SK-N-DZ (cell line): Measurements from ENCODE around the gene CRYBG1.
"Not testable (repeated sequence)": the region's sequence is repeated elsewhere in the genome, so short reads cannot be mapped to it uniquely, and the experiment has no call there.

ENCODE experiments used
- DNase-seq: peaks from one replicate; pipeline ENCODE4 v3.0.0-alpha.2; 2015; ENCODE audit warnings: low spot score

Gene CRYBG1

DNA sequence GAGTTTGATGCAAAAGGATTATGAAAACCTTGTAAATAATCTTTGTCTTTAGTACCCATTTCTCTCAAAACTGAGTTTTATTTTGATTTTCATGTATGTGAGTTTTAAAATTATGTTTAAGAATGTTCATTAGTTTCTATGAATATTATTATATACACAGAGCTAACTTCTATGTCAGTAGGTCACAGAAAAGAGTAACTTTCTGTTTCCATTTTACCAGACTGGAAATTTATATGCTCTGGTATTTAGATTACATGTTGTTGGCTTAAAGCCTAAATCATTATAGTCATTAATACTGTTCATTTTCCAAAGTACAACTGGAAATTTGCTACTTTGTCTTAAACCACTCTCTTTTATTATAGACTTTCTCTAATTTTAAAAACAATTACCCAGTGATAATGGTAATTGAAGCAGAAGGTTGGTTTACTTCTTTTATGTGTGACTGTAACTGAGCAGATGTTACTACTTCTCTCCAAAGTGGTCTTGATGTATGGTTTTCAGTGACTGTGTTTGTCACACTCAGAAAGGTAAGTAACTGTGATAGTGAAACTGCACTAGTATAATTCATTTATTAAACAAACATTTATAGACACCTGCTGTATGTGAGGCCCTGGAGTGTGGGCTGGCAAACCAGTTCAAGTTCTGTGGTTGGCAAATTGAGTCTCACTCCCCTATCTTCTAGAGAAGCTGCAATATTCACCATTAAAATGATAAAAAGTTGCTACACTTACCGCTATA, 13.2 kb downstream of the CRYBG1 start:
- no peak for DNase-seq

- no peak for DNase-seq
Measured at GRCh38 chr6:106377061-106377540, 16.6 kb downstream of the CRYBG1 start.

DNA sequence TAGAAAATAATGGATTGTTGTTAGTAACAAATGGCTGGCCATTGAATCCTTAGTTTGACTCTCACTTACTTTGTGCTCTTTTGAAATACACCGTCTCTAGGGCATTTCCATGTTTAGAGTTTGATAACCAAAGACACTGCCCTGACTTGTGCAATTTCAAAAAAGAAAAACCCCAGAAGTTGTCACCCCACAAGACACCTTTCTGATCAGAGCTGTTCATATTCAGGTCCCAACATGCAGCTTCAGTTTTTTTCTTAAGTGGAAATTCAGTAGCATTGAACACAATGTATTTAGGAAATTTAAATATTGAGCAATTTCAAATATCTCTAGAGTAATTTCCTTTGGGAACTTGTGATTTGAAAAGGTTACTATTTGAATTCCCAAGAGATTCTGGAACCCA, 19.4 kb downstream of the CRYBG1 start:
- no peak for DNase-seq

DNA sequence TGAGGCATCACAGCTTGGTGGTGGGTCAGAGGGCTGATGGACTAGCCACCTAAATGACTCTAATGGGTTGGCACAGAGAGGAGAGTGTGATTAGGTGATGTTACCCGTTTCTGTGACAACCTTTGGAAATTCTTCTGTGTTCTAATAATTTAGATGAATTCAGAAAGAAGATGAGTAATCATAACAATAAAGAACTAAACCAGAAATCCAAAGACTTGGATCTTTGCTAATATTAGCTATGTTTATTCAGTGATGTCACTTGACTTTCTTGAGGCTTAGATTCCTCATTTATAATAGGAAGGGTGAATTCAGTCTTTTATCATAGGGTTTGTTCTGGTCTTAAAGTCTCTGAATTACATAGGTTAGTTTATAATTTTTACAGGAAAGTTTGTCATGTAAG, 19.9 kb downstream of the CRYBG1 start:
- DNase-seq: no peak

GRCh38 chr6:106381223-106381622, 20.7 kb downstream of the CRYBG1 start:
- DNase-seq: no peak

- no peak for DNase-seq
Measured at GRCh38 chr6:106381881-106382280, 21.4 kb downstream of the CRYBG1 start.

DNA sequence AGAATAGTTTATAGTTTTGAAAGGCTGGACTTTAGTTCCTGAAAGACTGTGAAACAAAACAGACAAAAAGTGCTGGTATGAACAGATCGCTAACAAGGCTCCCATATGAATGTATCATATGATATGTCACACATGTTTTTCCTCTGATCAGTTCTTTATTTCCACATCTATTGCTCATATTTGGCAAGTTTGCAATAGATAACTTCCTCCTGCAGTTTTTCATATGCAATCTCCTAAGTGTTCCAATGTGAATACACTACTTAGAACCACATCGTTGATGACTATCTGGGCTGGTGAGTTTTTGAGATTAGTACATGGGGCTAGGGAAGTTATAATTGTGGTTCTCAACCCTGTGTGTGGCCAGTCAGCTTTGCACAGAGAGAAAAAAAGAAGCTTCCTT, 23.1 kb downstream of the CRYBG1 start:
- no peak for DNase-seq

DNA sequence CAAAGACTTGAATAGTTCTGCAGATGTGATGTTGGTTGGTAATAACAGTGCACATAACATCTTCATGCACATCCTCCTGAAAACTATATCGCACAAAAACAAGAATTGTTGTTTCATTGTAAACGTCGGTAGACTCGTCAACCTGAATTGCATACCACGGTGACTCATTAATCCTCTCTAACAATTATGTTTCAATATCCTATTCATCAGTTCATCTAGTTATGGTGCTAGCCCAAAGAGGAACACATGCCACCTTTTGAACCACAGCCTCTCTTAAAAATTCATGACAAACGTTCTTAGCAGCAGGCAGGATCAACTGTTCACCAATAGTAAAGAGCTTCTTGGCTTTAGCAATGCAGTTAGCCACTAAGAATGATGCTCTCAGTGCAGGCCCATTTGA, 25.0 kb downstream of the CRYBG1 start:
- no peak for DNase-seq

- DNase-seq: no peak
Measured at GRCh38 chr6:106387875-106388274, 27.4 kb downstream of the CRYBG1 start.

DNA sequence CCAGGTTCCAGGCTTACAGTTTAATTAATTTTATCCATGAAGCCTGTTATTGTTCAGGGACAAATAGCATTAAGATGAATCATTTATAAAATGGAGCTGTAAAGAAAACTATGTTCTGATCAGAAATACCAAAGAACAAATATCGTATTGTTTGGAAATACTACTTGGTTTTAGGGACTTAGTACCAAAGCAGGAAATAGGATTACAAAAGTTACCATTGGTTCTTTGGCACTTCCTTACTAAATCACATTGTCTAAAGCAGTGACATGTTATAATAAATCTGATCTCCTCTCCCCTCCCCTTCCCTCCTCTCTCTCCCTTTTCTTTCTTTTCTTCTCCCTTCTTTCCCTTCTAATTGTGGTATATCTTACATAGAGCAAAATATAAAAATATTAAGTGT, 29.6 kb downstream of the CRYBG1 start:
- no peak for DNase-seq

DNA sequence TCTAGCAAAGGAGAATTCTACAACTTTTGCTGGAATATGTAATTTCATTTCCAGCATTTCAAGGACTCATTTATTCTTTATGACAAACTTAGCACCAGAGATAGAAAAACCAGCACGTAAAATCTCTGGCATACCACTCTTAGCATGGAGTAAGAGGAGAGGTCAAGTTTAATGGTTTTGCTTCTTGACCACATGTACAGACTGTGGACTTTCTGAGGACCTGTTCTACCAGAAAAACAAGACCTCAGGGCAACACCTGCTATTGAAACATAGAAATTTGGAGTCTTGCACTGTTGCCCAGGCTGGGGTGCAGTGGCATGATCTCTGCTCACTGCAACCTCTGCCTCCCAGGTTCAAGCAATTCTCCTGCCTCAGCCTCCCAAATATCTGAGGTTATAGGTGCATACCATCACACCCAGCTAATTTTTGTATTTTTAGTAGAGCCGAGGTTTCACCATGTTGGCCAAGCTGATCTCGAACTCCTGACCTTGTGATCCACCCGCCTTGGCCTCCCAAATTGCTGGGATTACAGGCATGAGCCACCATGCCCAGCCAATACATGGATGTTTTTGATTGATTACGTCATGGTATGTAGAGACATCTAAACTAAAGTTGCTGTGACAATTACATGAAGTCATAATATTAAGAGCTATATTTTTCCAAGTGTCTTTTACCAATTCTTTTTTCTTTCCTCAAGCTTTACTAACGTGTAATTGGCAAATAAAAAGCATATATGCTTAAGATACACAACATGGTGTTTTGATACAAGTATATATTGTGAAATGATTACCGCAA, 36.1 kb downstream of the CRYBG1 start:
- no peak for DNase-seq

- no peak for DNase-seq
Measured at GRCh38 chr6:106397431-106397830, 36.9 kb downstream of the CRYBG1 start.

- no peak for DNase-seq
Measured at GRCh38 chr6:106398621-106399020, 38.1 kb downstream of the CRYBG1 start.

DNA sequence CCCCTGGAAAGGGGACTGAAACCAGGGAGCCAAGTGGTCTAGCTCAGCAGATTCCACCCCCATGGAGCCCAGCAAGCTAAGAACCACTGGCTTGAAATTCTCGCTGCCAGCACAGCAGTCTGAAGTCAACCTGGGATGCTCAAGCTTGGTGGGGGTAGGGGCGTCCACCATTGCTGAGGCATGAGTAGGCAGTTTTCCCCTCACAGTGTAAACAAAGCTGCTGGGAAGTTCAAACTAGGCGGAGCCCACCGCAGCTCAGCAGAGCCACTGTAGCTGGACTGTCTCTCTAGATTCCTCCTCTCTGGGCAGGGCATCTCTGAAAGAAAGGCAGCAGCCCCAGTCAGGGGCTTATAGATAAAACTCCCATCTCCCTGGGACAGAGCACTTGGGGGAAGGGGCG, 44.5 kb downstream of the CRYBG1 start:
- not testable (repeated sequence) for DNase-seq

GRCh38 chr6:106411056-106411455, 50.5 kb downstream of the CRYBG1 start:
- no peak for DNase-seq

DNA sequence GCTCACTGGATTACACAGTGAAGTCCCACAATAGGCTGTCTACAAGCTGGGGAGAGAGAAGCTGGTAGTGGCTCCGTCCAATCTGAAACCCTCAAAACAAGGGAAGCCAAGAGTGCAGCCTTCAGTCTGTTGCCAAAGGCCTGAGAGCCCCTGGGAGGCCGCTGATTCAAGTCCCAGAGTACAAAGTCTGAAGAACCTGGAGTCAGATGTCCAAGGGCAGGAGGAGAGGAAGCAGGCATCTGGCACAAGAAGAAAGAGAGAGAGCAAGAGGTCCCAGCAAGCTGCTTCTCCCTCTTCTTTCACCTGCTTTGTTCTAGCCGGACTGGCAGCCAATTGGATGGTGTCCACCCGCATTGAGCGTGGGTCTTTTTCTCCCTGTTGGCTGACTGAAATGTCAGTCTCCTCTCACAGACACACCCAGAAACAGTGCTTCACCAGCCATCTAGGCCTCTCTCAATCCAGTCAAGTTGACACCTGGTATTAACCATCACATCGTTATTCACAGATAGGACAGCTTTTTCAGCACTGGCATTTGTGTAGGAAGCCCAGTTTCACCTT, 51.2 kb downstream of the CRYBG1 start:
- no peak for DNase-seq

DNA sequence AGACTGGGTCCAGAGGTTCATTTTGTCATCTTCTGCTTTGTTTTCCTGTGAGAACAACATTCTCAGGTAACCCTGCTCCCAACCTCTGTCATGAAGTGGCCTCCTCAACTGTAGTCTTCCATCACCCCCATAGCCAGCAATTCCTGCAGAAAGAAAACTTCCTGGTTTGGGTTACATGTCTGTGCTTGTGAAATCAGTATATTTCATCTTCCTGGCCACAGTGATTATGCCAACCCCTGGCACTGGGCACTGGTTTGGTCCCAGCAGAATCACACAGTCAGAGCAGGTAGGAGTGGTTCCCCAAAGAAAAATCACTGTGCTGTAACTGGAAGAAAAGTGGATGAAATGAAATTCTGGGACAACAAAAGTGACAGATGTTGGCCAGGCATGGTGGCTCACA, 52.5 kb downstream of the CRYBG1 start:
- DNase-seq: no peak

DNA sequence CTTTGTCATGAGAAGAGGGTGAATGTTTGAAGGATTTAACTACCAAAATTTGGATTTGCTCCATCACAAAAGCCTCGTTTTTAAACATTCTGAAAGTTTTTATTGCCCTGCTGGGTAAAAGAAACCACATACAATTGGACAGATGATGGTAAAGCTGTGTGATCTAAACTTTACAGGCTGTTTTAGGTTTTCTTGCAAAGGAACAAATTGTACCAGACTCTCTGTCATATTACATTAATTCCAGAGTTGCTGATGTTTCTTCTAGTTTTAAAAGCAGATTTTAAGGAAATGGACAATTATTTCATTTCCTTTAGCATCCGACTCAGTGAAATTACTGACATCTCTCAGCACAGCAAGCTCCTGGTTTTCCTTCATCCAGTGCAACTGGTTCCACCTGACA, 53.2 kb downstream of the CRYBG1 start:
- DNase-seq: no peak

- no peak for DNase-seq
Measured at GRCh38 chr6:106415921-106416320, 55.4 kb downstream of the CRYBG1 start.

DNA sequence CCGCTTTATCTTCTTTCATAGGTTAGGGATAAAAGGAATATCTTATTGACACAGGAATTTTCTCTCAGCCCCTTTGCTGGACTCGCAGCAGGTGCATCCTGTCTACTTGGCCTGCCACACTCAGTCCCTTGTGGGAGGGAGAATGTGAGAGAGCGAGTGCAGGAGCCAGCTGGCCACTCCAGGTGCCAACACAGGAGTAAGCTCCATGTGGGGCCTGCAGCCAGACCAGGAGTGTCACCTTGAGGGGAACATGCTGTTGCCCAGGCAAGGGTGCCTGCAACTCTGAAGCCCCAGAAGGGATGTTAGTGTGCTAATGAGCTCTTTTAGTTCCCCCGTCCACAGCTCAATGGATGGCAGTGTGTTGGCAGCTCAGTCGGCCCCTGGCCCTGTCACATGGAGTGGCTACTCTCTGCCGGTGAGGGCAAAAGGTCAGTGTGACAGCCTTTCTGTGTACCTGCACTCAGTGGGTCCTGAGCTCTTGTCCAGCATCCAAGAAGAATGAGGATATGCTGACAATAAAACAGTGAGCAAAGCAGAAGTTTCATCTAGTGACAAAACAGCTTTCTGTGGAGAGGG, 57.1 kb downstream of the CRYBG1 start:
- DNase-seq: no peak

GRCh38 chr6:106419900-106420613, 59.5 kb downstream of the CRYBG1 start:
- no peak for DNase-seq

GRCh38 chr6:106421496-106421895, 61.0 kb downstream of the CRYBG1 start:
- no peak for DNase-seq
